AG04449 (cell line): ENCODE measurements around the gene KLC1.

Experiments used
- CTCF ChIA-PET: fragments of 350-600 bp; formaldehyde crosslinking; extraction: SDS; loops from one replicate; lab custom pipeline; 2021; ENCODE audit warnings: antibody characterized with exemption; lab: Yijun Ruan, JAX
- POLR2A ChIA-PET: fragments of 400-600, 350-600 bp; formaldehyde crosslinking; extraction: SDS; loops from one replicate; lab custom pipeline; 2020; ENCODE audit warnings: antibody characterized with exemption, inconsistent platforms; lab: Yijun Ruan, JAX
- DNase-seq: peaks from one replicate; pipeline ENCODE4 v3.0.0-alpha.2; 2010; ENCODE audit warnings: low read depth, low spot score
- H3K4me3 ChIP-seq: 2 replicates; pipeline ENCODE4 v1.5.1; 2011; ENCODE audit warnings: low read depth, mild to moderate bottlenecking, control low read depth, low read length
- CTCF ChIP-seq: IDR thresholded peaks from one replicate; pipeline ENCODE4 v1.5.1; 2011; ENCODE audit warnings: mild to moderate bottlenecking, moderate library complexity, low read length, control low read depth, inconsistent platforms; ENCODE audit not compliant: insufficient read depth; ENCODE audit errors: missing control alignments

KLC1 gene

GRCh38 chr14:103738701-103739451, 109.9 kb downstream of the KLC1 start:
- TF ChIP-seq CTCF, result no peak

GRCh38 chr14:103739466-103739792, 110.4 kb downstream of the KLC1 start:
- H3K4me3 ChIP-seq, result no peak overlapping the region
- TF ChIP-seq CTCF, result no peak
- ChIA-PET CTCF (interaction anchor here (0.8 kb wide), 1 partner anchor 184 kb away, joined by 3 read pairs; no protein-coding TSS in a partner anchor), POLR2A (no interaction called here)
- no peak for DNase-seq

More at GRCh38 chr14:103738701-103739451, 109.9 kb downstream of the KLC1 start:
- no peak for DNase-seq
- POLR2A ChIA-PET, result no interaction called here
- H3K4me3 ChIP-seq, result no peak overlapping the region
- CTCF ChIA-PET, result interaction anchor here (0.8 kb wide), 1 partner anchor 185 kb away, joined by 3 read pairs; no protein-coding TSS in a partner anchor

DNA sequence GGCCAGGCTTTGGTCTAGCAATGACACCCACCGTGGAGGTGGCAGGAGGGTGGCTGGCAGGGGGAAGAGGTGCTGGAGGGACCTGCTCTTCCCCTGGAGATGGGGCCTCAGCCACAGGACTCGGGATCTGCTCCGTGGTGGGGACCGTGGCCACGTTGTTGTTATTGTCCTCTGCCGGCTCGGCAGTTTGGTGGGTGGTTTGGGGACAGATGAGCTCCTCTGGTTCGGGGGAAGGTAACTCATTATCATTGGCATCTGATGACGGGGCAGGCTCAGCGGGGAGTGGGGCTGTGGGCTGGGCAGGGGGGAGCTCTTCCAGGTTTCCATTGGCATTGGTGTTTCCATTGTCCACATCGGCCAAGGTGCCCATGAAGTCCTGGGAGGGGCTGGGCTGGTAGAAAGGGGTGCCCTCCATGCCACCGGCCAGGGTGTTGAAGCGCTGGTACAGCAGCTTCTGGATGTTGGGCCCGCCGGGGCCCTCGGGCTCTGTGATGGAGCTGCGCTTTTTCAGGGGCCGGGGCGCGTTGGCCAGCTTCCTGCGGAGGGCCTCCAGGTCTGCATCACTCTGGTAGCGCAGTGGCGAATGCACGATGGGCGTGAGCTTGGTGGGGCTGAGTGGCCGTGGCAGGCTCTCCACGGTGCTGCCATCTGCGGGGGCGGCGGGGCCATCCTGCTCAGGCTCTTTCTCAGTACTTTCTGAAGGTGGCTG, 110.9 kb downstream of the KLC1 start:
- CTCF ChIA-PET, result no interaction called here
- no peak overlapping the region for H3K4me3 ChIP-seq
- TF ChIP-seq CTCF, result no peak
- POLR2A ChIA-PET, result no interaction called here
- DNase-seq, result no peak

DNA sequence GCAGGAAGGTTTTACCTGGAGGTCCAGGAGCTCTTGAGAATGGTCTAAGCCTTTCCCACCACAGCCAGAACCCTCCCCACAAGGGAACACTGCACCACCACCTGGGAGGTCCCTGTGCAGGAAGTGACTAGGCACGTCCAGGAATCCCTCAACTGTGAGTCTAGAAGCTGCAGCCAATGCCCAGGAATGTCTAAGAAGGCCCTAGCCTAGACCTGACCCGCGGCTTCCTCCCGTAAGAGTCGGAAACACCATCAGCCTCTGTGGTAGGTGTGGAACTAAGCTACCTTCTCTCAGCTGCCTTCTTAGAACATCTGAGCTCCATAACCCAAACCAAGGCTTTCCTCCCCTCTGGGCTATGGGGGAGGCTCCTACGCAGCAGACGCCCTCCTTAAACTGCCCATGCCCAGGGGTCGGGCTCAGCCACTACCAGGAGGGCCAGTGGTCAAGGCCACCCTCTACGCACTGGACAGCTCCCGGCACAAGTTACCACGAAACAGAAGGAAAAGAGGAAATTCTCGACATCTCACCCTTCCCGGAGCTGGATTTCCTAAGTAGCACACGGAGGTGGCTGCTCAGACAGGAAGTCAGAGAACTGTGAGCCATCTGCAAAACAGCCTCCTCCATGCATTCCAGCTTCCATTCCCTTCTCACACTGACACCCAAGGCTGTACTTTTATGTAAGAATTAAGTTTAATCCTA, 112.1 kb downstream of the KLC1 start:
- no peak overlapping the region for H3K4me3 ChIP-seq
- ChIA-PET CTCF (interaction anchor here (1.0 to 2.1 kb wide), 4 partner anchors 8 to 127 kb away, joined by 3 to 5 read pairs (median 4); no protein-coding TSS in a partner anchor), POLR2A (interaction anchor here (0.8 kb wide), 1 partner anchor 25 kb away, joined by 3 read pairs; the partner anchor contains the start of genes XRCC3 and ZFYVE21)
- DNase-seq, result no peak
- TF ChIP-seq CTCF, result no peak

GRCh38 chr14:103741876-103742275, 112.9 kb downstream of the KLC1 start:
- no peak for DNase-seq
- H3K4me3 ChIP-seq, result no peak overlapping the region
- TF ChIP-seq CTCF, result no peak
- CTCF ChIA-PET, result interaction anchor here (0.9 to 2.1 kb wide), 2 partner anchors 16 to 128 kb away, joined by 3 to 5 read pairs; no protein-coding TSS in a partner anchor
- POLR2A ChIA-PET, result no interaction called here
